ENCODE data around the gene XYLT1. TPM values are rescaled to one million over a fixed set of nuclear protein-coding genes. Genes with fewer than 3 reads are reported as not detected.

Gene XYLT1
- total RNA-seq: 11.6 and 12.5 TPM in 2 replicates

GRCh38 chr16:17470908-17471718 lies at the start of gene XYLT1:
Gene XYLT1 (minus strand): TSS chr16:17470960. CDS start chr16:17470796, 164 bp downstream.

